NB4 (cell line): ENCODE measurements around the gene KLK11.

ENCODE experiments used
- CTCF ChIP-seq: IDR thresholded peaks from one replicate; pipeline ENCODE4 v1.5.1; 2012; ENCODE audit warnings: low read depth, low read length
- MAX ChIP-seq: IDR thresholded peaks from 2 replicates; pipeline ENCODE4 v1.6.1; 2011; ENCODE audit warnings: low read depth, low read length
- MYC ChIP-seq: IDR thresholded peaks from 2 replicates; pipeline ENCODE4 v1.6.1; 2011; ENCODE audit warnings: low read depth, low read length
- POLR2A ChIP-seq: IDR thresholded peaks from 2 replicates; pipeline ENCODE4 v1.6.1; 2011; ENCODE audit warnings: mild to moderate bottlenecking; ENCODE audit not compliant: insufficient read length; ENCODE audit errors: extremely low read depth

GRCh38 chr19:50992666-50993035, 33.8 kb downstream of the KLK11 start:
- TF ChIP-seq CTCF (no peak), POLR2A (no peak), MYC (no peak), MAX (no peak)
